ENCODE measurements around the gene SLCO3A1. TPM values are rescaled to one million over a fixed set of nuclear protein-coding genes. Genes with fewer than 3 reads are reported as not detected.

The SLCO3A1 gene
- total and polyA plus RNA-seq, 5 donors, result 37.4 to 52.0 (median 45.0) TPM

DNA sequence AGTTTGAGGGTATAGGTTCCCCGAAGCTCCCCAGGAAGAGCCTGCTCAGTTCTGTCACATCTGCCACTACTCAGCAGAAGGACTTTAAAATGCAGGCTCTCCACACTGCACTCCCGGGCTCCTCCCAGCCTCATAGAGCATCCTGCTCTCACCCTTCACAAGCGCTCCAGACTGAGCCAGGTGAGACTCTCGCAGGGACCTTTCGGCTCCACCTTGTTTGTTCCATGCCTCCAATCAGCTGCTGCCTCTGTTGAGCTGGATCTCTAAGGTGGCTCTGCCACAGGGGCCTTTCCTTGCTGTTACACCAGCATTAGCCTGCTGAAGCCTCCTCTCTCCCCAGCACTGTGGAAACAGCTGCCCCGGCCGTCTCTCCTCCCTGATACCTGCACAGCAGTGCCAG is 56.1 kb downstream of the SLCO3A1 start:
- Histone ChIP-seq H3K27ac (ENCODE audit: low read length) (no peak overlapping the region), H3K4me3 (ENCODE audit: low read length) (no peak overlapping the region), H3K4me1 (ENCODE audit: control insufficient read depth, insufficient read depth, low read length) (peaks cover 9% of the 10 kb centered on the region), H3K9me3 (ENCODE audit: control insufficient read depth, low read length) (no peaks in the 10 kb centered on the region), H3K27me3 (ENCODE audit: control insufficient read depth, insufficient read depth) (no peaks in the 10 kb centered on the region)
- intact Hi-C loops (cut with DNase I), result no loop called here
- WGBS, result 86% methylated on average over 7 of the region's 7 CpGs
- DNase-seq (no peak), ATAC-seq (no peak)

DNA sequence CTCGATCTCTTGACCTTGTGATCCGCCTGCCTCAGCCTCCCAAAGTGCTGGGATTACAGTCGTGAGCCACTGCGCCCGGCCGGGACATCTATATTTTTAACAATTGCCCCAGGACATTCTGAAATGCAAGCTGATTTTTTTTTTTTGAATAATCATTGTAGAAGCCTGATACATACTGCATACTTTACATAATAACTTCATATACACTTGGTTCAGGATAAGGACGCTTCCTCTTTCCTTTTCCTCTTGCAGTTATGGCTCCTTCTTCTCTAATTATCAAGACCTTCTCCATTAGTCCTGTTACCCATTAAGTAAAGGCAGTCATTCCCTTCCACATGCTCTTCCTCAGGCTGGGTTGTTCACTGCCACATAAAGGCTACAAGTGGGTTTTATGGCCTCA is 58.3 kb downstream of the SLCO3A1 start:
- Histone ChIP-seq H3K9me3 (ENCODE audit: control insufficient read depth, low read length) (no peaks in the 10 kb centered on the region), H3K27ac (ENCODE audit: low read length) (no peak overlapping the region), H3K4me1 (ENCODE audit: control insufficient read depth, insufficient read depth, low read length) (peaks cover 9% of the 10 kb centered on the region), H3K4me3 (ENCODE audit: low read length) (no peak overlapping the region), H3K27me3 (ENCODE audit: control insufficient read depth, insufficient read depth) (no peaks in the 10 kb centered on the region)
- DNase-seq, result no peak
- no peak for ATAC-seq
- 94% methylated on average over 7 of the region's 7 CpGs for WGBS
- intact Hi-C loops (cut with DNase I), result no loop called here

DNA sequence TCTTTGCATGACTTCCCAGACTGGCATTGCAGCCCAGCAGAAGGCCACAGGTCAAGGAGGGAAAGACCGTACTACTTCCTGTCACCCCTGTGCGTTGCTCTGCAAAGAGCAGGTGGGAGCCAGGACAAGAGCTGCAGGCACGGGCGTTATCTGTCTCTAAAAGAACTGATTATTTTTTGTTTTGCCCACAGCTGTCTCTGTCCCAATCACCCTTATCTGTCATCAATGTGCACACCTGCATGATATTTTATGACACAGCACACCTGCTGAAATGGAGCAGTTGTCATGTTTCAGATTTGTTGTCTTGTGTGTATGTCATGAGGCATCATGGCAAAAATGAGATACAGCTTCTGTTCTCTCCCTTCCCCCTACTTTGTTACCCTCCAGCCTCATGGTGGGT is 58.8 kb downstream of the SLCO3A1 start:
- no peaks in the 10 kb centered on the region for H3K27me3 ChIP-seq (ENCODE audit: control insufficient read depth, insufficient read depth)
- ATAC-seq (no peak), DNase-seq (no peak)
- WGBS, result 50% methylated on average over 4 of the region's 4 CpGs
- H3K9me3 ChIP-seq (ENCODE audit: control insufficient read depth, low read length), result no peaks in the 10 kb centered on the region
- intact Hi-C loops (cut with DNase I), result no loop called here
- H3K27ac ChIP-seq (ENCODE audit: low read length), result no peak overlapping the region
- H3K4me1 ChIP-seq (ENCODE audit: control insufficient read depth, insufficient read depth, low read length), result peaks cover 10% of the 10 kb centered on the region
- H3K4me3 ChIP-seq (ENCODE audit: low read length), result no peak overlapping the region

DNA sequence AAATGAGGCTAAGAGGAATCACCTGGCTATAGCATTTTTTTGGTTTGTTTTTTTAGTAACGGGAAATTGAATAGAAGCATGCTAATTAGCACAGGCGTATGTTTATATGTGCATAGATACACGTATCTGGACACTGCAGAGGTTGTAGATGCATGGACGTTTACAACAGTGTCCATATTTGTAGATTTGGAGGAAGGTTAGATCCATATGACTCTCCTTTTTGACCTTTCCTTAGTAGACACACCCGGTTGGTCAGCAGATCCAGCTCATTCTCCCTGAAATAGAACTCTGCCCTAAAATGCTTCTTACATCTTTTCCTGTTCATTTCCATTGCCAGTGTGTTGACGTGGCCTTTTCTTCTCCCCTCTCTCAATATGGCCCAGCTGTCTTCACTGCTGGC is 60.1 kb downstream of the SLCO3A1 start:
- H3K27ac ChIP-seq (ENCODE audit: low read length), result peak overlapping the region; percentile 17
- WGBS, result 67% methylated on average over 6 of the region's 6 CpGs
- H3K27me3 ChIP-seq (ENCODE audit: control insufficient read depth, insufficient read depth), result no peaks in the 10 kb centered on the region
- no peaks in the 10 kb centered on the region for H3K9me3 ChIP-seq (ENCODE audit: control insufficient read depth, low read length)
- DNase-seq (no peak), ATAC-seq (peak in 1 of 2 donors; percentile 46)
- H3K4me1 ChIP-seq (ENCODE audit: control insufficient read depth, insufficient read depth, low read length), result peaks cover 11% of the 10 kb centered on the region
- H3K4me3 ChIP-seq (ENCODE audit: low read length), result no peak overlapping the region
- intact Hi-C loops (cut with DNase I), result no loop called here

DNA sequence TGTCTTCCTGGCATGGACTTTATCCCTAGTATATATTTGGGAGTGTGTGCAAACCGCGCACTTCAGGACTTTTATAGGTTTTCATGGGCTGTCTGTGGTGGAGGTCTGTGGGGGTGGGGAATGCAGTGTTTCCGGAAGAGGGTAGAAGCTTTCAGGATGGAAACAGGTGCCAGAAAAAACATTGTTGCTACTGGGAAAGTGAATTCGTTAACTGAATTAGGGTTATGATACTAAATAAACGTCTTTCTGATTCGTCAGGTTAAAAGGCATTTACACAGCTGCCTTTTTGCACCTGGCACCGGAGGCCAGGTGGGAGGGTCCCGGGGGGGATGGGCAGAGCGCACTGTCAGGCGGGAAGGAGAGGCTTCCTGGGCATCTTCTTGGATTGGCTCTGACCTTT is 62.1 kb downstream of the SLCO3A1 start:
- Histone ChIP-seq H3K27ac (ENCODE audit: low read length) (no peak overlapping the region), H3K9me3 (ENCODE audit: control insufficient read depth, low read length) (no peaks in the 10 kb centered on the region), H3K4me1 (ENCODE audit: control insufficient read depth, insufficient read depth, low read length) (peaks cover 14% of the 10 kb centered on the region), H3K27me3 (ENCODE audit: control insufficient read depth, insufficient read depth) (no peaks in the 10 kb centered on the region), H3K4me3 (ENCODE audit: low read length) (no peak overlapping the region)
- WGBS, result 72% methylated on average over 10 of the region's 10 CpGs
- ATAC-seq, result no peak
- intact Hi-C loops (cut with DNase I), result no loop called here
- DNase-seq, result no peak

DNA sequence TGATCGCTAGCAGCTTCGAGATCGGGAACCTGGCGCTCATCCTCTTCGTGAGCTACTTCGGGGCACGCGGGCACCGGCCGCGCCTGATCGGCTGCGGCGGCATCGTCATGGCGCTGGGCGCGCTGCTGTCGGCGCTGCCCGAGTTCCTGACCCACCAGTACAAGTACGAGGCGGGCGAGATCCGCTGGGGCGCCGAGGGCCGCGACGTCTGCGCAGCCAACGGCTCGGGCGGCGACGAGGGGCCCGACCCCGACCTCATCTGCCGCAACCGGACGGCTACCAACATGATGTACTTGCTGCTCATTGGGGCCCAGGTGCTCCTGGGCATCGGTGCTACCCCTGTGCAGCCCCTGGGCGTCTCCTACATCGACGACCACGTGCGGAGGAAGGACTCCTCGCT is 62.5 kb downstream of the SLCO3A1 start:
- no peak for ATAC-seq
- H3K27me3 ChIP-seq (ENCODE audit: control insufficient read depth, insufficient read depth), result no peaks in the 10 kb centered on the region
- H3K9me3 ChIP-seq (ENCODE audit: control insufficient read depth, low read length), result no peaks in the 10 kb centered on the region
- peak in 1 of 3 donors; percentile 57 for DNase-seq
- no peak overlapping the region for H3K4me3 ChIP-seq (ENCODE audit: low read length)
- 97% methylated on average over 48 of the region's 48 CpGs for WGBS
- no peak overlapping the region for H3K27ac ChIP-seq (ENCODE audit: low read length)
- intact Hi-C loops (cut with DNase I), result no loop called here
- H3K4me1 ChIP-seq (ENCODE audit: control insufficient read depth, insufficient read depth, low read length), result peaks cover 13% of the 10 kb centered on the region

DNA sequence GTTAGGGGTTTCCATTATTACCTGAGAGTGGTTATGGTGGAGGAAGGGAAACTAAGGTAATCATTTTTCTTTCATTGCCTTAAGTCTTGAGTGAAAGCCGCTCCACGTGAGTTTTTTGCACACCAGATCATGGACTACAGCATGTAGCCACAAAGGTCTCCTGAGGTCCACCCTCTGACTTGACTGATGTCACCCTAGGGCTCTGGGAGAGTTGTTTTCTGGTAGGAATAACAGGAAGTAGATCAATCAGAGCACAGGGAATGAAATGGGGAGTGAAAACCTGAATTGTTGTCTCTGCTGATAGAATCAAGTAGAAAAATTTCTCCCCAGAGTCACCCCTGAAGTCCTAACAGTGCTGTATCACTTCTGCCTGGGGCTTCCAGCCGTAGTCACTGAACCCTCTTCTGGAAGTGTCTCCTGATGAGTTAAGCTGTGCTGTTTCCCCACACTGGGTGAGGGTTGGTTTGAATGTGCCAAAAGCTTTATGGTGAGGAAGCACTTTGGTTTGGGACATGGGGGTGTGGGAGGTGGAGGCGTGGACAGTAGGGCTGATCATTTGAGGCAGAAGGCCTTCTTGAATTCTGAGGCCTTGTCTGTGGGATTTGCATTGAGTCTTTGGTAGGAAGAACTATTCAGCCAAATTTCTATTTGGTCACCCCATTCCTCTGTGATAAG is 64.3 kb downstream of the SLCO3A1 start:
- intact Hi-C loops (cut with DNase I), result no loop called here
- DNase-seq (no peak), ATAC-seq (peak; percentile 11)
- Histone ChIP-seq H3K4me3 (ENCODE audit: low read length) (no peak overlapping the region), H3K4me1 (ENCODE audit: control insufficient read depth, insufficient read depth, low read length) (peaks cover 13% of the 10 kb centered on the region), H3K27ac (ENCODE audit: low read length) (peak overlapping the region; percentile 65), H3K9me3 (ENCODE audit: control insufficient read depth, low read length) (no peaks in the 10 kb centered on the region), H3K27me3 (ENCODE audit: control insufficient read depth, insufficient read depth) (no peaks in the 10 kb centered on the region)
- WGBS, result 79% methylated on average over 4 of the region's 4 CpGs

DNA sequence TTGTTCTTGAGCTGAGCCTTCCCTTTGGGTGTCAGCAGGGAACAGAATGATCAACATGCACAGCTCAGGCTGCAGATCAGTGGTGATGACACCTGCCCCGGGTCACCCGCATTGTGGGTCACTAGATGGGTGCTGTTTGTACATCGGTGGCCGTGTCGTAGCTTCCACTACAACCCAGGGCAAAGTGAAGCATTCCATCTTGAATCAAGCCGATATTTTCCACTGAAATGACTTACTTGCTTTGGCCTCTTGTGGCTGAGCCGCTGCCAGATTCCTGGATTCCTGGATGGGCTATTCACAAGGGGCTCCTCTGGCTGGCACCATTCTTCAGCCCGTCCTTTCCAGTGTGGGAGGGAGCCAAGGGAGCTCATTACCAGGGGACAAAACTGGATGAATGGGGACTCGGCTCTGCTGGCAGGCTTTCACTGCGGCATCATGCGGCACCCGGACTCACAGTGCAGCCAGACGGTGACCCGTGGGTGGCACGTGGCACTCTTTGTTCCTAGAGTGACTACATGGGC is 65.6 kb downstream of the SLCO3A1 start:
- Histone ChIP-seq H3K27me3 (ENCODE audit: control insufficient read depth, insufficient read depth) (no peaks in the 10 kb centered on the region), H3K4me3 (ENCODE audit: low read length) (no peak overlapping the region), H3K9me3 (ENCODE audit: control insufficient read depth, low read length) (no peaks in the 10 kb centered on the region), H3K4me1 (ENCODE audit: control insufficient read depth, insufficient read depth, low read length) (peaks cover 18% of the 10 kb centered on the region), H3K27ac (ENCODE audit: low read length) (peak overlapping the region; percentile 56)
- WGBS, result 67% methylated on average over 15 of the region's 15 CpGs
- intact Hi-C loops (cut with DNase I), result no loop called here
- ATAC-seq (peak; percentile 62 to 85), DNase-seq (peak; percentile 46 to 84 (median 84))

DNA sequence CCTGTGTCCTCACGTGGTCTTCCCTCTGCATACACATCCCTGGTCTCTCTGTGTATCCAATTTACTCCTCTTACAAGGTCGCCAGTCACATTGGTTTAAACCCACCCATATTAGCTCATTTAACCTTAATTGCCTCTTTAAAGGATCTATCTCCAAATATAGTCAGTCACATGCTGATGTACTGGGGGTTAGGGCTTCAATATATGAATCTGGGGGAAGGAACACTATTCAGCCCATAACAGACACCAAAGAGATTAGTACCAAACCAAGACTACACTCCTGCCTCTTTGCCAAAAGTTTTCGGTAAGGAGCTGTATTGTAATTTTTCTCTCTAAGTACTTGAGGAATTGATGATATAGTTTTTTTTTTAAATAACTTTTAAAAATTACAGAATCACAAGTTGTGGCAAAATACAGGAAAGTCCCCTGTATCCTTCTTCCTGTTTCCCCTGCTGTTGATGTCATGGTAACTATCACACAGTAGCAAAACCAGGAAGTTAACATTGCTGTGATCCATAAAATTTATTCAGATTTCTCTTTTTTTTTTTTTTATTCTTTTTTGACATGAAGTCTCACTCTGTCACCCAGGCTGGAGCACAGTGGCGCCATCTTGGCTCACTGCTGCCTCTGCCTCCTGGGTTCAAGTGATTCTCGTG is 67.8 kb downstream of the SLCO3A1 start:
- H3K4me3 ChIP-seq (ENCODE audit: low read length), result no peak overlapping the region
- DNase-seq, result no peak
- intact Hi-C loops (cut with DNase I), result loop anchor here in 1 of 4 donors (10.0 kb wide), 1 partner anchor 67 kb away; the partner anchor contains the start of gene SLCO3A1

DNA sequence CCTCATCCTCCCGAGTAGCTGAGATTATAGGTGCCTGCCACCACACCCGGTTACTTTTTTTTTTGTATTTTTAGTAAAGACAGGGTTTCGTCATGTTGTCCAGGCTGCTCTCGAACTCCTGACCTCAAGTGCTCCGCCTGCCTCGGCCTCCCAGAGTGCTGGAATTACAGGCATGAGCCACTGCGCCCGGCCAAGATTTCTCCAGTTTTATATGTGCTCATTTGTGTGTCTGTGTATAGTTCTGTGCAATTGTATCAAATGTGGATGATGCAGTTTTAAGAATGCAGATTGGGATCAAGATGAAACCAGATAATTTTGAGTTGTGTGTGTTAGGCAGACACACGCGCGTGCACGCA is 68.3 kb downstream of the SLCO3A1 start:
- Histone ChIP-seq H3K27me3 (ENCODE audit: control insufficient read depth, insufficient read depth) (no peaks in the 10 kb centered on the region), H3K4me1 (ENCODE audit: control insufficient read depth, insufficient read depth, low read length) (peaks cover 24% of the 10 kb centered on the region), H3K4me3 (ENCODE audit: low read length) (no peak overlapping the region), H3K9me3 (ENCODE audit: control insufficient read depth, low read length) (no peaks in the 10 kb centered on the region), H3K27ac (ENCODE audit: low read length) (peak overlapping the region; percentile 33)
- intact Hi-C loops (cut with DNase I), result loop anchor here in 1 of 4 donors (10.0 kb wide), 1 partner anchor 67 kb away; the partner anchor contains the start of gene SLCO3A1
- 32% methylated on average over 12 of the region's 12 CpGs for WGBS
- ATAC-seq (no peak), DNase-seq (no peak)

More for the DNA sequence above, 67.8 kb downstream of the SLCO3A1 start:
- WGBS, result 62% methylated on average over 5 of the region's 5 CpGs
- Histone ChIP-seq H3K27me3 (ENCODE audit: control insufficient read depth, insufficient read depth) (no peaks in the 10 kb centered on the region), H3K4me1 (ENCODE audit: control insufficient read depth, insufficient read depth, low read length) (peaks cover 21% of the 10 kb centered on the region), H3K9me3 (ENCODE audit: control insufficient read depth, low read length) (no peaks in the 10 kb centered on the region), H3K27ac (ENCODE audit: low read length) (peak overlapping the region; percentile 33)
- peak in 1 of 2 donors; percentile 20 for ATAC-seq

Measured in right cardiac atrium (tissue), 5 donors.